DND-41 (cell line): ENCODE data around the gene XKR8.

ENCODE experiments used
- ATAC-seq: fragments of 200-7000 bp; cut with Tn5 transposase; 3 replicates; pipeline ENCODE4 v1.9.1; 2021; ENCODE audit warnings: low read depth; ENCODE audit not compliant: insufficient read depth
- DNase-seq: peaks from one replicate; pipeline ENCODE4 v3.0.0-alpha.2; 2020
- H2AFZ ChIP-seq: 2 replicates; pipeline ENCODE4 v1.6.0; 2012; ENCODE audit warnings: low read depth, low read length
- H3K27ac ChIP-seq: 2 replicates; pipeline ENCODE4 v1.5.1; 2012; ENCODE audit warnings: low read length, inconsistent platforms
- H3K27me3 ChIP-seq: fragments of 200-600 bp; sonication (generic); 2 replicates; pipeline ENCODE4 v1.6.0; 2012; ENCODE audit warnings: low read length, mild to moderate bottlenecking, inconsistent platforms; ENCODE audit not compliant: insufficient read depth, poor library complexity
- H3K36me3 ChIP-seq: 2 replicates; pipeline ENCODE4 v1.5.1; 2012; ENCODE audit warnings: low read length, inconsistent platforms; ENCODE audit not compliant: insufficient read depth
- H3K4me1 ChIP-seq: 2 replicates; pipeline ENCODE4 v1.5.1; 2012; ENCODE audit warnings: mild to moderate bottlenecking, low read length; ENCODE audit not compliant: insufficient read depth
- H3K4me2 ChIP-seq: 2 replicates; pipeline ENCODE4 v1.6.0; 2012; ENCODE audit warnings: mild to moderate bottlenecking, moderate library complexity, low read length, inconsistent platforms; ENCODE audit not compliant: insufficient read depth
- H3K4me3 ChIP-seq, 2 experiments: fragments of 200-600 bp in 1 of 2; shearing (Covaris generic) in 1 of 2; 2 replicates each; pipeline ENCODE4 v1.5.1; 2012 to 2016; ENCODE audit warnings: inconsistent platforms in 2 of 2, low read length in 2 of 2, mild to moderate bottlenecking in 2 of 2, low read depth in 1 of 2, moderate library complexity in 1 of 2
- H3K79me2 ChIP-seq: 2 replicates; pipeline ENCODE4 v1.6.0; 2012; ENCODE audit warnings: low read length, inconsistent platforms; ENCODE audit not compliant: insufficient read depth
- H3K9ac ChIP-seq: 2 replicates; pipeline ENCODE4 v1.6.0; 2012; ENCODE audit warnings: low read depth, mild to moderate bottlenecking, inconsistent platforms, low read length, moderate library complexity
- H3K9me3 ChIP-seq: 2 replicates; pipeline ENCODE4 v1.5.1; 2012; ENCODE audit warnings: low read length, moderate library complexity, mild to moderate bottlenecking, inconsistent platforms; ENCODE audit not compliant: insufficient read depth, severe bottlenecking
- H4K20me1 ChIP-seq: 2 replicates; pipeline ENCODE4 v1.6.0; 2012; ENCODE audit warnings: low read length; ENCODE audit not compliant: insufficient read depth
- CTCF ChIP-seq: IDR thresholded peaks from 2 replicates; pipeline ENCODE4 v1.5.1; 2012; ENCODE audit warnings: borderline replicate concordance, low read length, moderate library complexity, mild to moderate bottlenecking; ENCODE audit not compliant: poor library complexity, severe bottlenecking; ENCODE audit errors: extremely low read depth
- EZH2 ChIP-seq: IDR thresholded peaks from 3 replicates; pipeline ENCODE4 v1.6.1; 2012; ENCODE audit warnings: borderline replicate concordance, low read depth, mild to moderate bottlenecking, moderate library complexity, low read length, inconsistent platforms; ENCODE audit not compliant: severe bottlenecking

Gene XKR8

GRCh38 chr1:27955076-27955475 lies 4.7 kb upstream of the XKR8 start:
- Histone ChIP-seq H3K9me3 (no peaks in the 10 kb centered on the region), H3K4me3 (no peak overlapping the region), H3K4me1 (peaks cover 15% of the 10 kb centered on the region), H3K79me2 (peaks cover 2% of the 10 kb centered on the region), H3K27ac (no peak overlapping the region), H4K20me1 (no peaks in the 10 kb centered on the region), H3K27me3 (no peaks in the 10 kb centered on the region), H3K9ac (no peak overlapping the region), H3K36me3 (peaks cover 2% of the 10 kb centered on the region; the same call in 1 of the 2 replicates), H2AFZ (no peak overlapping the region), H3K4me2 (no peak overlapping the region)
- ATAC-seq (no peak), DNase-seq (no peak)
- TF ChIP-seq CTCF = no peak
- no peak for TF ChIP-seq EZH2

GRCh38 chr1:27956761-27957160 lies 3.0 kb upstream of the XKR8 start:
- no peak overlapping the region for H3K4me3 ChIP-seq
- ATAC-seq (no peak), DNase-seq (no peak)
- no peaks in the 10 kb centered on the region for H3K27me3 ChIP-seq
- H3K79me2 ChIP-seq = peaks cover 8% of the 10 kb centered on the region
- H3K4me2 ChIP-seq = no peak overlapping the region
- no peak for TF ChIP-seq CTCF
- no peak for TF ChIP-seq EZH2
- peaks cover 3% of the 10 kb centered on the region; the same call in 1 of the 2 replicates for H3K36me3 ChIP-seq
- H3K9ac ChIP-seq = no peak overlapping the region
- peaks cover 32% of the 10 kb centered on the region for H3K4me1 ChIP-seq
- no peaks in the 10 kb centered on the region for H4K20me1 ChIP-seq
- no peak overlapping the region for H2AFZ ChIP-seq
- no peak overlapping the region for H3K27ac ChIP-seq
- no peaks in the 10 kb centered on the region for H3K9me3 ChIP-seq

GRCh38 chr1:27957655-27958054 lies 2.1 kb upstream of the XKR8 start:
- no peaks in the 10 kb centered on the region for H3K27me3 ChIP-seq
- H2AFZ ChIP-seq = no peak overlapping the region
- no peaks in the 10 kb centered on the region for H4K20me1 ChIP-seq
- H3K27ac ChIP-seq = no peak overlapping the region
- no peak for TF ChIP-seq CTCF
- no peak overlapping the region for H3K4me2 ChIP-seq
- DNase-seq (no peak), ATAC-seq (no peak)
- no peaks in the 10 kb centered on the region for H3K9me3 ChIP-seq
- peaks cover 33% of the 10 kb centered on the region for H3K4me1 ChIP-seq
- H3K79me2 ChIP-seq = peaks cover 8% of the 10 kb centered on the region
- H3K9ac ChIP-seq = no peak overlapping the region
- peaks cover 3% of the 10 kb centered on the region; the same call in 1 of the 2 replicates for H3K36me3 ChIP-seq
- H3K4me3 ChIP-seq = no peak overlapping the region

- Histone ChIP-seq H3K4me2 (peak overlapping the region; percentile 100; the same call in 1 of the 2 replicates), H3K9ac (no peak overlapping the region), H3K4me1 (peaks cover 33% of the 10 kb centered on the region), H4K20me1 (no peaks in the 10 kb centered on the region), H3K4me3 (no peak overlapping the region), H3K27me3 (no peaks in the 10 kb centered on the region), H3K27ac (no peak overlapping the region), H3K36me3 (peaks cover 3% of the 10 kb centered on the region; the same call in 1 of the 2 replicates), H3K79me2 (peaks cover 8% of the 10 kb centered on the region), H2AFZ (0 out of 2 replicates have a peak overlapping the region, but pooled peaks have one; percentile 8), H3K9me3 (no peaks in the 10 kb centered on the region)
- no peak for TF ChIP-seq CTCF
- no peak for TF ChIP-seq EZH2
- DNase-seq = no peak
- ATAC-seq = no peak
These were observed 1.3 kb upstream of the XKR8 start for GRCh38 chr1:27958513-27958912.
